Thyroid gland (tissue), 4 donors: ENCODE data around the gene NEURL1. TPM values are rescaled to one million over a fixed set of nuclear protein-coding genes. Genes with fewer than 3 reads are reported as not detected.

Experiments
- DNase-seq, 2 donors: peaks; one replicate each; pipeline ENCODE4 v3.0.0-alpha.2; 2019
- H3K27ac ChIP-seq, 3 donors: fragments of 200-600 bp; sonication (generic); 1 replicate in 2 of 3; 2 replicates in 1 of 3; pipeline ENCODE4 v1.5.1; 2016 to 2019; ENCODE audit warnings: mild to moderate bottlenecking in 1 of 3, moderate library complexity in 1 of 3
- H3K27me3 ChIP-seq: fragments of 200-600 bp; sonication (generic); one replicate; pipeline ENCODE4 v1.5.1; 2019
- H3K36me3 ChIP-seq, 2 donors: fragments of 200-600 bp; sonication (generic); one replicate each; pipeline ENCODE4 v1.5.1; 2016 to 2019
- H3K4me1 ChIP-seq, 2 donors: fragments of 200-600 bp; sonication (generic); one replicate each; pipeline ENCODE4 v1.5.1; 2017 to 2019
- H3K4me3 ChIP-seq, 3 donors: fragments of 200-600 bp; sonication (generic); replicated peaks in 1 of 3; 1 replicate in 2 of 3; 2 replicates in 1 of 3; pipeline ENCODE4 v1.5.1; 2016; ENCODE audit warnings: mild to moderate bottlenecking in 1 of 3
- H3K9me3 ChIP-seq: fragments of 200-600 bp; sonication (generic); one replicate; pipeline ENCODE4 v1.5.1; 2017
- CTCF ChIP-seq, 6 experiments: fragments of 200-600 bp in 3 of 6; fragments of 450-650 bp in 3 of 6; sonication (generic) in 3 of 6; IDR thresholded peaks; one replicate each; pipeline ENCODE4 v1.5.1; 2016 to 2019; ENCODE audit warnings: antibody characterized with exemption in 6 of 6, mild to moderate bottlenecking in 2 of 6, inconsistent platforms in 1 of 6, moderate library complexity in 1 of 6
- POLR2A ChIP-seq, 2 donors: fragments of 450-650 bp; IDR thresholded peaks; one replicate each; pipeline ENCODE4 v1.6.1; 2017; ENCODE audit warnings: antibody characterized with exemption in 2 of 2, mild to moderate bottlenecking in 2 of 2, moderate library complexity in 1 of 2
- WGBS, 2 donors: methylation state at CpG; one replicate each; pipeline ENCODE4 v1.1.5; 2017; 5-methylcytosine and 5-hydroxymethylcytosine counted together
- intact Hi-C: fragments of 100-400 bp; cut with DNase I; formaldehyde crosslinking; loops from one replicate; pipeline ENCODE4 v1.15.1; 2023
- total RNA-seq, 4 donors: library from RNA; depleted of rRNA; stranded (reverse); fragments of >200 nt; gene quantifications; one replicate each; pipeline ENCODE4 v1.2.3, GENCODE V29; 2016

NEURL1 gene
- total RNA-seq, 4 donors from 2014 or later, result 1.1 TPM; not detected in 3

GRCh38 chr10:103564116-103564501 lies 70.6 kb downstream of the NEURL1 start:
- no peak overlapping the region for H3K4me3 ChIP-seq
- H3K27ac ChIP-seq, result no peak overlapping the region
- no peak for TF ChIP-seq POLR2A (IDR thresholded peaks at IDR 0.05)
- no peak for TF ChIP-seq CTCF (IDR thresholded peaks at IDR 0.05)
- no peaks in the 10 kb centered on the region for H3K36me3 ChIP-seq
- no peaks in the 10 kb centered on the region for H3K4me1 ChIP-seq
- no peaks in the 10 kb centered on the region for H3K9me3 ChIP-seq
- WGBS, 2 donors, result 58% methylated on average over 5 of the region's 7 CpGs; no CpG with 5 or more reads in 1 of the 2 donors
- DNase-seq, result no peak
- intact Hi-C loops, result no loop called here
- no peaks in the 10 kb centered on the region for H3K27me3 ChIP-seq

- Histone ChIP-seq H3K36me3 (no peaks in the 10 kb centered on the region), H3K4me3 (no peak overlapping the region), H3K4me1 (no peaks in the 10 kb centered on the region), H3K9me3 (no peaks in the 10 kb centered on the region), H3K27ac (no peak overlapping the region), H3K27me3 (no peaks in the 10 kb centered on the region)
- DNase-seq, result no peak
- 44 to 45% methylated on average over 10 to 11 of the region's 12 CpGs for WGBS, 2 donors
- TF ChIP-seq POLR2A (IDR thresholded peaks at IDR 0.05) (no peak), CTCF (IDR thresholded peaks at IDR 0.05) (peak in 2 of 6 experiments; percentile 7 to 33)
- intact Hi-C loops, result no loop called here
Observed at GRCh38 chr10:103564776-103565520, 71.4 kb downstream of the NEURL1 start.

GRCh38 chr10:103566536-103566935 lies 73.0 kb downstream of the NEURL1 start:
- 50 to 55% methylated on average over 3 of the region's 3 CpGs for WGBS, 2 donors
- Histone ChIP-seq H3K36me3 (no peaks in the 10 kb centered on the region), H3K27me3 (no peaks in the 10 kb centered on the region), H3K27ac (no peak overlapping the region), H3K4me3 (no peak overlapping the region), H3K4me1 (no peaks in the 10 kb centered on the region), H3K9me3 (no peaks in the 10 kb centered on the region)
- no peak for DNase-seq
- intact Hi-C loops, result no loop called here
- no peak for TF ChIP-seq POLR2A (IDR thresholded peaks at IDR 0.05)
- TF ChIP-seq CTCF (IDR thresholded peaks at IDR 0.05), result no peak

- no peak for DNase-seq
- H3K27me3 ChIP-seq, result no peaks in the 10 kb centered on the region
- H3K27ac ChIP-seq, result no peak overlapping the region
- H3K4me3 ChIP-seq, result no peak overlapping the region
- WGBS, 2 donors, result 90% methylated on average over 5 of the region's 5 CpGs
- TF ChIP-seq CTCF (IDR thresholded peaks at IDR 0.05) (no peak), POLR2A (IDR thresholded peaks at IDR 0.05) (no peak)
- no peaks in the 10 kb centered on the region for H3K4me1 ChIP-seq
- intact Hi-C loops, result no loop called here
- no peaks in the 10 kb centered on the region for H3K9me3 ChIP-seq
- H3K36me3 ChIP-seq, result no peaks in the 10 kb centered on the region
Observed at GRCh38 chr10:103568505-103568904, 75.0 kb downstream of the NEURL1 start.

- Histone ChIP-seq H3K27me3 (no peaks in the 10 kb centered on the region), H3K4me3 (no peak overlapping the region), H3K36me3 (no peaks in the 10 kb centered on the region), H3K4me1 (no peaks in the 10 kb centered on the region), H3K27ac (no peak overlapping the region), H3K9me3 (no peaks in the 10 kb centered on the region)
- DNase-seq, result no peak
- TF ChIP-seq POLR2A (IDR thresholded peaks at IDR 0.05) (no peak), CTCF (IDR thresholded peaks at IDR 0.05) (no peak)
- intact Hi-C loops, result no loop called here
- 67 to 72% methylated on average over 5 of the region's 5 CpGs for WGBS, 2 donors
Observed at GRCh38 chr10:103569896-103570295, 76.4 kb downstream of the NEURL1 start.
